WTC11 (cell line): ENCODE results near the gene TNNC2.

Experiments used
- CTCF ChIP-seq: fragments of 200-600 bp; IDR thresholded peaks from 2 replicates; pipeline ENCODE4 v1.8.0; 2022; ENCODE audit warnings: antibody characterized with exemption
- EMX1 ChIP-seq: fragments of 250-450 bp; sonication (Bioruptor Pico); IDR thresholded peaks from 2 replicates; pipeline ENCODE4 v1.8.0; 2021; ENCODE audit warnings: mild to moderate bottlenecking
- IRF2 ChIP-seq: sonication (generic); formaldehyde crosslinking; IDR thresholded peaks from 2 replicates; pipeline ENCODE4 v1.8.0; 2022; ENCODE audit warnings: low read depth, missing genetic modification reagents, borderline replicate concordance
- NFYB ChIP-seq: sonication (generic); formaldehyde crosslinking; conservative IDR thresholded peaks from 2 replicates; pipeline ENCODE4 v1.8.0; 2022; ENCODE audit warnings: low read depth, missing genetic modification reagents
- SP1 ChIP-seq: sonication (generic); formaldehyde crosslinking; conservative IDR thresholded peaks from 2 replicates; pipeline ENCODE4 v1.8.1; 2022; ENCODE audit warnings: missing genetic modification reagents
- TP53 ChIP-seq: sonication (generic); formaldehyde crosslinking; IDR thresholded peaks from 2 replicates; pipeline ENCODE4 v1.8.1; 2023; ENCODE audit warnings: mild to moderate bottlenecking, missing genetic modification reagents
- ZBTB21 ChIP-seq: sonication (generic); formaldehyde crosslinking; IDR thresholded peaks from 2 replicates; pipeline ENCODE4 v1.8.1; 2023; ENCODE audit warnings: mild to moderate bottlenecking, missing genetic modification reagents, borderline replicate concordance
- TF ChIP-seq, protein P1 (sequence below): sonication (generic); formaldehyde crosslinking; IDR thresholded peaks from 2 replicates; pipeline ENCODE4 v1.8.0; 2022; ENCODE audit warnings: mild to moderate bottlenecking, missing genetic modification reagents
- TF ChIP-seq, protein P2 (sequence below): sonication (generic); formaldehyde crosslinking; IDR thresholded peaks from 2 replicates; pipeline ENCODE4 v1.8.1; 2023; ENCODE audit warnings: mild to moderate bottlenecking, missing genetic modification reagents, moderate library complexity

DNA sequence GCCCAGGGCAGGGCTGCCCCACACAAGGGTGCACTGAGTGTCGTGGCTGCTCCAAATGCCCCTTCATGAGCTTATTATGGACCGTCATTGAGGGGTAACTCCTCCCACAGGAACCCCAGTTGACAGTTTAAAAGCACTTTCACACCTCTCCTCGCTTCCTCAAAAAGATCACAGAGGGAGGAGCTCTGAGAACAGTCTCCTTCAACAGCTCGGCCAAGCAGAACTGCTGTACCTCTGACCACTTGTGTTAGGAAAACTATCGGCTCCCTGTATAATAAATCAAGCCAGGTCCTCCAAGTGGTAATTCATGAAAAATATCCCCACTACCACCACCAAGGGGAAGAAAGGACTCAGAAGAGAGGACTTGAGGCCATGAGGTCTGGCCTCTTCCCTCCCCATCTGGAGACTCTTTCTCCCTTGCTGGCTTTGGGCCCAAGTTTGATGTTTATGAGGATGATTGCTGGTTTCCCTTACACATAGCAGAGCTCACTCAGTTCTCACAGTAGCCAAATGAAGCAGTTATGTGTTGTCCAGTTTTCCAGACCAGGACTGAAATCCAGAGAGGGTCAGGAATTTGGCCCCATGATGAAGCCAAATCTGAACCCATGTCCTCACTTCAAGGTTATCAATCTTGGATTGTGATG, 15.2 kb upstream of the TNNC2 start:
- no peak for TF ChIP-seq SP1
- TF ChIP-seq IRF2 (CRISPR knock-in tag): no peak
- TF ChIP-seq EMX1 (CRISPR knock-in tag): no peak
- TF ChIP-seq NFYB: no peak
- TF ChIP-seq CTCF: no peak
- no peak for TF ChIP-seq ZBTB21 (CRISPR knock-in tag)
- TF ChIP-seq, protein P1, sequence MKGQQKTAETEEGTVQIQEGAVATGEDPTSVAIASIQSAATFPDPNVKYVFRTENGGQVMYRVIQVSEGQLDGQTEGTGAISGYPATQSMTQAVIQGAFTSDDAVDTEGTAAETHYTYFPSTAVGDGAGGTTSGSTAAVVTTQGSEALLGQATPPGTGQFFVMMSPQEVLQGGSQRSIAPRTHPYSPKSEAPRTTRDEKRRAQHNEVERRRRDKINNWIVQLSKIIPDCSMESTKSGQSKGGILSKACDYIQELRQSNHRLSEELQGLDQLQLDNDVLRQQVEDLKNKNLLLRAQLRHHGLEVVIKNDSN (CRISPR knock-in tag): no peak
- TF ChIP-seq TP53 (CRISPR knock-in tag): no peak
- TF ChIP-seq, protein P2, sequence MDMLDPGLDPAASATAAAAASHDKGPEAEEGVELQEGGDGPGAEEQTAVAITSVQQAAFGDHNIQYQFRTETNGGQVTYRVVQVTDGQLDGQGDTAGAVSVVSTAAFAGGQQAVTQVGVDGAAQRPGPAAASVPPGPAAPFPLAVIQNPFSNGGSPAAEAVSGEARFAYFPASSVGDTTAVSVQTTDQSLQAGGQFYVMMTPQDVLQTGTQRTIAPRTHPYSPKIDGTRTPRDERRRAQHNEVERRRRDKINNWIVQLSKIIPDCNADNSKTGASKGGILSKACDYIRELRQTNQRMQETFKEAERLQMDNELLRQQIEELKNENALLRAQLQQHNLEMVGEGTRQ: no peak
